NCI-H526 treated with DMSO at 0.1 percent for 48 hours (cell line): ENCODE data around the gene MOB2.
A peak's percentile ranks its signal among the peaks of the same experiment; 100 is the strongest.

Source experiments
- DNase-seq: peaks from one replicate; lab custom pipeline; 2025; lab: John Stamatoyannopoulos, UW

MOB2 gene

GRCh38 chr11:1456176-1456575 lies 30.4 kb downstream of the MOB2 start:
- no peak for DNase-seq

- DNase-seq = no peak
Measured at GRCh38 chr11:1455763-1456060, 30.9 kb downstream of the MOB2 start.

- DNase-seq = no peak
Measured at GRCh38 chr11:1455032-1455762, 31.4 kb downstream of the MOB2 start.

- no peak for DNase-seq
Measured at GRCh38 chr11:1454576-1454975, 32.0 kb downstream of the MOB2 start.

- peak; percentile 27 for DNase-seq
Measured at GRCh38 chr11:1453611-1454034, 33.0 kb downstream of the MOB2 start.

GRCh38 chr11:1452744-1453143 lies 33.8 kb downstream of the MOB2 start:
- DNase-seq = no peak

- DNase-seq = no peak
Measured at GRCh38 chr11:1451781-1452470, 34.7 kb downstream of the MOB2 start.

GRCh38 chr11:1450949-1451710 lies 35.4 kb downstream of the MOB2 start:
- DNase-seq = no peak

GRCh38 chr11:1450344-1450875 lies 36.2 kb downstream of the MOB2 start:
- DNase-seq = no peak

GRCh38 chr11:1449490-1450243 lies 36.9 kb downstream of the MOB2 start:
- no peak for DNase-seq

- no peak for DNase-seq
Measured at GRCh38 chr11:1448882-1449281, 37.7 kb downstream of the MOB2 start.

GRCh38 chr11:1447845-1448825 lies 38.4 kb downstream of the MOB2 start:
- no peak for DNase-seq

GRCh38 chr11:1446623-1447022 lies 40.0 kb downstream of the MOB2 start:
- no peak for DNase-seq

- no peak for DNase-seq
Measured at GRCh38 chr11:1445741-1446445, 40.7 kb downstream of the MOB2 start.

GRCh38 chr11:1444823-1445422 lies 41.7 kb downstream of the MOB2 start:
- no peak for DNase-seq

- no peak for DNase-seq
Measured at GRCh38 chr11:1444321-1444720, 42.3 kb downstream of the MOB2 start.

GRCh38 chr11:1443737-1444136 lies 42.8 kb downstream of the MOB2 start:
- no peak for DNase-seq

GRCh38 chr11:1442807-1443366 lies 43.7 kb downstream of the MOB2 start:
- DNase-seq = no peak

- no peak for DNase-seq
Measured at GRCh38 chr11:1442163-1442562, 44.4 kb downstream of the MOB2 start.
